Thyroid gland (tissue), 4 donors: ENCODE data around the gene B4GALT4. TPM values are rescaled to one million over a fixed set of nuclear protein-coding genes. Genes with fewer than 3 reads are reported as not detected.

ENCODE experiments used
- DNase-seq, 2 donors: peaks; one replicate each; pipeline ENCODE4 v3.0.0-alpha.2; 2019
- H3K27ac ChIP-seq, 3 donors: fragments of 200-600 bp; sonication (generic); 1 replicate in 2 of 3; 2 replicates in 1 of 3; pipeline ENCODE4 v1.5.1; 2016 to 2019; ENCODE audit warnings: mild to moderate bottlenecking in 1 of 3, moderate library complexity in 1 of 3
- H3K27me3 ChIP-seq: fragments of 200-600 bp; sonication (generic); one replicate; pipeline ENCODE4 v1.5.1; 2019
- H3K36me3 ChIP-seq, 2 donors: fragments of 200-600 bp; sonication (generic); one replicate each; pipeline ENCODE4 v1.5.1; 2016 to 2019
- H3K4me1 ChIP-seq, 2 donors: fragments of 200-600 bp; sonication (generic); one replicate each; pipeline ENCODE4 v1.5.1; 2017 to 2019
- H3K4me3 ChIP-seq, 3 donors: fragments of 200-600 bp; sonication (generic); replicated peaks in 1 of 3; 1 replicate in 2 of 3; 2 replicates in 1 of 3; pipeline ENCODE4 v1.5.1; 2016; ENCODE audit warnings: mild to moderate bottlenecking in 1 of 3
- H3K9me3 ChIP-seq: fragments of 200-600 bp; sonication (generic); one replicate; pipeline ENCODE4 v1.5.1; 2017
- POLR2A ChIP-seq, 2 donors: fragments of 450-650 bp; IDR thresholded peaks; one replicate each; pipeline ENCODE4 v1.6.1; 2017; ENCODE audit warnings: antibody characterized with exemption in 2 of 2, mild to moderate bottlenecking in 2 of 2, moderate library complexity in 1 of 2
- WGBS, 2 donors: methylation state at CpG; one replicate each; pipeline ENCODE4 v1.1.5; 2017; 5-methylcytosine and 5-hydroxymethylcytosine counted together
- intact Hi-C: fragments of 100-400 bp; cut with DNase I; formaldehyde crosslinking; loops from one replicate; pipeline ENCODE4 v1.15.1; 2023
- total RNA-seq, 4 donors: library from RNA; depleted of rRNA; stranded (reverse); fragments of >200 nt; gene quantifications; one replicate each; pipeline ENCODE4 v1.2.3, GENCODE V29; 2016
- TF ChIP-seq, protein P1 (sequence below), 6 experiments: fragments of 200-600 bp in 3 of 6; fragments of 450-650 bp in 3 of 6; sonication (generic) in 3 of 6; IDR thresholded peaks; one replicate each; pipeline ENCODE4 v1.5.1; 2016 to 2019; ENCODE audit warnings: antibody characterized with exemption in 6 of 6, mild to moderate bottlenecking in 2 of 6, inconsistent platforms in 1 of 6, moderate library complexity in 1 of 6

B4GALT4 gene
- total RNA-seq, 4 donors from 2014 or later = 18.8 to 23.5 (median 21.3) TPM

GRCh38 chr3:119238363-119238762 lies 2.3 kb downstream of the B4GALT4 start:
- DNase-seq = no peak
- H3K27ac ChIP-seq = no peak overlapping the region
- H3K27me3 ChIP-seq = no peaks in the 10 kb centered on the region
- H3K4me3 ChIP-seq = no peak overlapping the region
- no peak for TF ChIP-seq POLR2A (IDR thresholded peaks at IDR 0.05)
- TF ChIP-seq, protein P1, sequence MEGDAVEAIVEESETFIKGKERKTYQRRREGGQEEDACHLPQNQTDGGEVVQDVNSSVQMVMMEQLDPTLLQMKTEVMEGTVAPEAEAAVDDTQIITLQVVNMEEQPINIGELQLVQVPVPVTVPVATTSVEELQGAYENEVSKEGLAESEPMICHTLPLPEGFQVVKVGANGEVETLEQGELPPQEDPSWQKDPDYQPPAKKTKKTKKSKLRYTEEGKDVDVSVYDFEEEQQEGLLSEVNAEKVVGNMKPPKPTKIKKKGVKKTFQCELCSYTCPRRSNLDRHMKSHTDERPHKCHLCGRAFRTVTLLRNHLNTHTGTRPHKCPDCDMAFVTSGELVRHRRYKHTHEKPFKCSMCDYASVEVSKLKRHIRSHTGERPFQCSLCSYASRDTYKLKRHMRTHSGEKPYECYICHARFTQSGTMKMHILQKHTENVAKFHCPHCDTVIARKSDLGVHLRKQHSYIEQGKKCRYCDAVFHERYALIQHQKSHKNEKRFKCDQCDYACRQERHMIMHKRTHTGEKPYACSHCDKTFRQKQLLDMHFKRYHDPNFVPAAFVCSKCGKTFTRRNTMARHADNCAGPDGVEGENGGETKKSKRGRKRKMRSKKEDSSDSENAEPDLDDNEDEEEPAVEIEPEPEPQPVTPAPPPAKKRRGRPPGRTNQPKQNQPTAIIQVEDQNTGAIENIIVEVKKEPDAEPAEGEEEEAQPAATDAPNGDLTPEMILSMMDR (IDR thresholded peaks at IDR 0.05) = no peak
- 83 to 88% methylated on average over 4 of the region's 4 CpGs for WGBS, 2 donors
- H3K9me3 ChIP-seq = no peaks in the 10 kb centered on the region
- intact Hi-C loops = no loop called here
- peaks cover 13 to 18% of the 10 kb centered on the region in 2 donors for H3K4me1 ChIP-seq
- H3K36me3 ChIP-seq = peaks cover 4 to 11% of the 10 kb centered on the region in 2 donors

DNA sequence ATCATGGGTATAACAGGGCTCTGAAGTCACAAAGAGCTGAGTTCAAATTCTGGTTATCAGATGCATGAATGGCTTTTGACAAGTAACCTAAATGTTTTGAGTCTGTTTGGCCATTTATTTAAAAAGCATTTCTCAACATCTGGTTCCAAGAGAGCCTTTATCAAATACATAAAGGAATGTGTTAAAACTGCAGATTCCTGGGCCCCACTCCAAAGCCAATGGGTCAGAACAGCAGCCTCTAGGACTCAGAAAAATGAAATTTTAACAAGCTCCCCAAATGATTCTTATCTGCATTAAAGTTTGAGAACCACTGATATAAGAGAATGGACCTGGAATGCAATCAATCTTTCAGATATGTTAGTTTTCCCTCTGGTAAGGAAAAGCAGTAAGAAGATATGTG lies 3.4 kb downstream of the B4GALT4 start:
- Histone ChIP-seq H3K4me3 (no peak overlapping the region), H3K9me3 (no peaks in the 10 kb centered on the region), H3K36me3 (peaks cover 4 to 18% of the 10 kb centered on the region in 2 donors), H3K27ac (no peak overlapping the region), H3K4me1 (peaks cover 13 to 18% of the 10 kb centered on the region in 2 donors), H3K27me3 (no peaks in the 10 kb centered on the region)
- intact Hi-C loops = no loop called here
- DNase-seq = no peak
- TF ChIP-seq, protein P1 (IDR thresholded peaks at IDR 0.05) = no peak
- no peak for TF ChIP-seq POLR2A (IDR thresholded peaks at IDR 0.05)

GRCh38 chr3:119236756-119237155 lies 3.9 kb downstream of the B4GALT4 start:
- no peak overlapping the region for H3K27ac ChIP-seq
- TF ChIP-seq, protein P1 (IDR thresholded peaks at IDR 0.05) = no peak
- TF ChIP-seq POLR2A (IDR thresholded peaks at IDR 0.05) = no peak
- peaks cover 13 to 18% of the 10 kb centered on the region in 2 donors for H3K4me1 ChIP-seq
- no peaks in the 10 kb centered on the region for H3K27me3 ChIP-seq
- intact Hi-C loops = no loop called here
- 89 to 96% methylated on average over 7 of the region's 7 CpGs for WGBS, 2 donors
- no peaks in the 10 kb centered on the region for H3K9me3 ChIP-seq
- no peak for DNase-seq
- H3K36me3 ChIP-seq = peaks cover 4 to 18% of the 10 kb centered on the region in 2 donors
- no peak overlapping the region for H3K4me3 ChIP-seq

GRCh38 chr3:119235151-119235550 lies 5.5 kb downstream of the B4GALT4 start:
- H3K27ac ChIP-seq = no peak overlapping the region
- H3K36me3 ChIP-seq = peaks cover 11 to 18% of the 10 kb centered on the region in 2 donors
- DNase-seq = no peak
- intact Hi-C loops = no loop called here
- H3K27me3 ChIP-seq = no peaks in the 10 kb centered on the region
- peaks cover 13% of the 10 kb centered on the region in 2 donors for H3K4me1 ChIP-seq
- TF ChIP-seq POLR2A (IDR thresholded peaks at IDR 0.05) = no peak
- TF ChIP-seq, protein P1 (IDR thresholded peaks at IDR 0.05) = no peak
- H3K4me3 ChIP-seq = no peak overlapping the region
- WGBS, 2 donors = 80 to 85% methylated on average over 1 of the region's 1 CpG
- H3K9me3 ChIP-seq = no peaks in the 10 kb centered on the region

DNA sequence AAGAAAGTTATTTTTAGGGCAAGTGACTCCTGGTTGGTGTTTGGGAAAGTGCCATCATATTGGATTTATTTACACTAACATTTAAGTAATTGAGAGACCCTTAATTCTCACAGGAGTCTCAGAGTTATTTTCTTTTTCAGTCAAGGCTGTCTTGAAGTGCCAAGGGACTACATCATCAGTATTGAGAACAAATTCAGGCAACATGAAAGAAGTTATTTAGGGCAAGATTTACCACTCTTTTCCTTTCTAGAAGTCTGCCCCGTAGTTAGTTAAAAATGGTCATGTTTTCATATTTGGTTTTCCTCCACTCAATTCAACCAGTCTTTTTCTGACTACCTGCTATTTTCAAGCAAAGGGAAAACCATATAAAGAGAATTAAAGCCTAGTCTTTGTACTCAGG lies 6.1 kb downstream of the B4GALT4 start:
- WGBS, 2 donors = 84 to 90% methylated on average over 1 of the region's 1 CpG
- Histone ChIP-seq H3K36me3 (peaks cover 15 to 19% of the 10 kb centered on the region in 2 donors), H3K4me1 (peaks cover 8 to 12% of the 10 kb centered on the region in 2 donors), H3K9me3 (no peaks in the 10 kb centered on the region), H3K4me3 (no peak overlapping the region), H3K27ac (no peak overlapping the region), H3K27me3 (no peaks in the 10 kb centered on the region)
- no peak for DNase-seq
- intact Hi-C loops = no loop called here
- TF ChIP-seq POLR2A (IDR thresholded peaks at IDR 0.05) = no peak
- TF ChIP-seq, protein P1 (IDR thresholded peaks at IDR 0.05) = no peak
